Activated CD8-positive, alpha-beta memory T cell treated with anti-CD3 and anti-CD28 coated beads for 36 hours (primary cell): Measurements from ENCODE around the gene SAMD4A. TPM values are rescaled to one million over a fixed set of nuclear protein-coding genes. Genes with fewer than 3 reads are reported as not detected.

ENCODE experiments used
- CTCF ChIA-PET: fragments of 350-600 bp; sonication (Branson Sonifier 250); formaldehyde crosslinking; loops from one replicate; lab custom pipeline; 2021; ENCODE audit warnings: antibody characterized with exemption; lab: Charles Lee
- POLR2A ChIA-PET: fragments of 350-600 bp; sonication (Branson Sonifier 250); formaldehyde crosslinking; loops from one replicate; lab custom pipeline; 2021; ENCODE audit warnings: antibody characterized with exemption; lab: Charles Lee
- total RNA-seq, 2 experiments: library from RNA; stranded (reverse); gene quantifications; one replicate each; pipeline ENCODE4 v1.2.3, GENCODE V29; 2021

The SAMD4A gene
- total RNA-seq, 2 experiments from 2014 or later: 4.0 to 4.8 TPM

- POLR2A ChIA-PET: interaction anchor here (0.5 to 1.6 kb wide), 5 partner anchors 44 to 375 kb away, joined by 3 to 5 read pairs (median 3); no protein-coding TSS in a partner anchor
- CTCF ChIA-PET: interaction anchor here (0.5 to 5.5 kb wide), 25 partner anchors 9 to 264 kb away, joined by 3 to 94 read pairs (median 4); partner anchors contain the start of genes CGRRF1 and SAMD4A
Measured at GRCh38 chr14:54773171-54774006, 206.5 kb downstream of the SAMD4A start.

- ChIA-PET CTCF (interaction anchor here (0.7 to 5.5 kb wide), 13 partner anchors 19 to 387 kb away, joined by 3 to 94 read pairs (median 5); partner anchors contain the start of gene SAMD4A), POLR2A (interaction anchor here (0.7 to 1.0 kb wide), 2 partner anchors 8 to 211 kb away, joined by 4 to 5 read pairs; no protein-coding TSS in a partner anchor)
Measured at GRCh38 chr14:54774824-54775223, 207.9 kb downstream of the SAMD4A start.

- CTCF ChIA-PET: interaction anchor here (0.5 to 5.5 kb wide), 11 partner anchors 8 to 266 kb away, joined by 3 to 94 read pairs (median 3); partner anchors contain the start of genes CGRRF1 and SAMD4A
- POLR2A ChIA-PET: interaction anchor here (0.6 kb wide), 1 partner anchor 207 kb away, joined by 4 read pairs; no protein-coding TSS in a partner anchor
Measured at GRCh38 chr14:54775486-54776140, 208.7 kb downstream of the SAMD4A start.

- CTCF ChIA-PET: interaction anchor here (0.6 to 5.5 kb wide), 12 partner anchors 9 to 266 kb away, joined by 3 to 94 read pairs (median 3); partner anchors contain the start of genes CGRRF1 and SAMD4A
Measured at GRCh38 chr14:54776361-54777001, 209.6 kb downstream of the SAMD4A start.

GRCh38 chr14:54777395-54777794, 210.5 kb downstream of the SAMD4A start:
- ChIA-PET CTCF (interaction anchor here (0.6 to 5.5 kb wide), 6 partner anchors 15 to 274 kb away, joined by 3 to 94 read pairs (median 4); partner anchors contain the start of gene SAMD4A), POLR2A (no interaction called here)

More at GRCh38 chr14:54776361-54777001, 209.6 kb downstream of the SAMD4A start:
- POLR2A ChIA-PET: interaction anchor here (0.6 kb wide), 1 partner anchor 208 kb away, joined by 4 read pairs; no protein-coding TSS in a partner anchor

GRCh38 chr14:54778618-54779345, 211.9 kb downstream of the SAMD4A start:
- ChIA-PET POLR2A (no interaction called here), CTCF (no interaction called here)

- POLR2A ChIA-PET: no interaction called here
- CTCF ChIA-PET: no interaction called here
Measured at GRCh38 chr14:54781080-54781479, 214.2 kb downstream of the SAMD4A start.

- CTCF ChIA-PET: interaction anchor here (1.0 to 1.1 kb wide), 2 partner anchors 10 to 91 kb away, joined by 3 read pairs; no protein-coding TSS in a partner anchor
- POLR2A ChIA-PET: interaction anchor here (0.9 kb wide), 1 partner anchor 8 kb away, joined by 4 read pairs; no protein-coding TSS in a partner anchor
Measured at GRCh38 chr14:54781961-54782750, 215.2 kb downstream of the SAMD4A start.

- POLR2A ChIA-PET: interaction anchor here (0.9 kb wide), 1 partner anchor 9 kb away, joined by 4 read pairs; no protein-coding TSS in a partner anchor
- CTCF ChIA-PET: interaction anchor here (0.6 to 1.5 kb wide), 4 partner anchors 9 to 295 kb away, joined by 3 to 9 read pairs (median 4); no protein-coding TSS in a partner anchor
Measured at GRCh38 chr14:54782751-54783659, 216.1 kb downstream of the SAMD4A start.

- ChIA-PET POLR2A (no interaction called here), CTCF (interaction anchor here (0.6 to 1.7 kb wide), 4 partner anchors 10 to 294 kb away, joined by 3 to 9 read pairs (median 4); no protein-coding TSS in a partner anchor)
Measured at GRCh38 chr14:54783660-54784015, 216.7 kb downstream of the SAMD4A start.

GRCh38 chr14:54784060-54784459, 217.1 kb downstream of the SAMD4A start:
- ChIA-PET CTCF (interaction anchor here (0.6 to 1.7 kb wide), 3 partner anchors 11 to 220 kb away, joined by 3 to 9 read pairs (median 4); no protein-coding TSS in a partner anchor), POLR2A (no interaction called here)

GRCh38 chr14:54784657-54785056, 217.7 kb downstream of the SAMD4A start:
- POLR2A ChIA-PET: no interaction called here
- CTCF ChIA-PET: interaction anchor here (1.5 to 1.7 kb wide), 2 partner anchors 11 to 221 kb away, joined by 4 to 9 read pairs; no protein-coding TSS in a partner anchor

- CTCF ChIA-PET: interaction anchor here (1.7 kb wide), 1 partner anchor 221 kb away, joined by 4 read pairs; no protein-coding TSS in a partner anchor
- POLR2A ChIA-PET: no interaction called here
Measured at GRCh38 chr14:54785136-54785777, 218.3 kb downstream of the SAMD4A start.

- ChIA-PET POLR2A (no interaction called here), CTCF (no interaction called here)
Measured at GRCh38 chr14:54785778-54786770, 219.1 kb downstream of the SAMD4A start.
